GM10248 (cell line): ENCODE results near the gene SAPCD1.

Experiments
- CTCF ChIA-PET: fragments of 300-600 bp; sonication (Branson Sonifier 250); formaldehyde crosslinking; extraction: SDS; loops from one replicate; lab custom pipeline; 2021; ENCODE audit warnings: antibody characterized with exemption; lab: Yijun Ruan, JAX
- POLR2A ChIA-PET: fragments of 350-650 bp; sonication (Branson Sonifier 250); formaldehyde crosslinking; extraction: SDS; loops from one replicate; lab custom pipeline; 2020; ENCODE audit warnings: antibody characterized with exemption; lab: Yijun Ruan, JAX
- DNase-seq: peaks from one replicate; pipeline ENCODE4 v3.0.0; 2012; ENCODE audit errors: extremely low spot score
- TF ChIP-seq, protein P1 (sequence below): IDR thresholded peaks from 2 replicates; pipeline ENCODE4 v1.5.1; 2012; ENCODE audit warnings: mild to moderate bottlenecking, low read depth; ENCODE audit errors: extremely low read depth, missing control alignments, control extremely low read depth

The SAPCD1 gene

DNA sequence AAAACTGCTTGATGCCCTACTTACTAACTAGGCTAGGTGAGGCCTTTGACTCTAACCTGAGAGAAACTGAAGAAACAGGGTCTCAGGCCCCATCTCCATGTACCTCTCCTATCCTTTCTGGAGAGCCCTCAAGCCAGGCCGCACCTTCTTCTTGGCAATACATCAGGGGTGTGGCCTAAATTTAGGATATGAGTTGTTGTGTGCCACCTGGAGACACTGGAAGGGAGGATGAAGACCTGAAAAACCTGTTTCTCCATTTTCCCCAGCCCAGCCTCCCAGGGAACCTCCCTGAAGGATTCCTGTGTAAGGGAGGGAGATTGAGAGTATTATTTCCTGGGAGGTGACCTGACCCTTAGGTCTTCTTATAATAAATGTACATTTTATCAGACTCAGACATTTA, 44.2 kb upstream of the SAPCD1 start:
- no peak for DNase-seq
- CTCF ChIA-PET, result no interaction called here
- TF ChIP-seq, protein P1, sequence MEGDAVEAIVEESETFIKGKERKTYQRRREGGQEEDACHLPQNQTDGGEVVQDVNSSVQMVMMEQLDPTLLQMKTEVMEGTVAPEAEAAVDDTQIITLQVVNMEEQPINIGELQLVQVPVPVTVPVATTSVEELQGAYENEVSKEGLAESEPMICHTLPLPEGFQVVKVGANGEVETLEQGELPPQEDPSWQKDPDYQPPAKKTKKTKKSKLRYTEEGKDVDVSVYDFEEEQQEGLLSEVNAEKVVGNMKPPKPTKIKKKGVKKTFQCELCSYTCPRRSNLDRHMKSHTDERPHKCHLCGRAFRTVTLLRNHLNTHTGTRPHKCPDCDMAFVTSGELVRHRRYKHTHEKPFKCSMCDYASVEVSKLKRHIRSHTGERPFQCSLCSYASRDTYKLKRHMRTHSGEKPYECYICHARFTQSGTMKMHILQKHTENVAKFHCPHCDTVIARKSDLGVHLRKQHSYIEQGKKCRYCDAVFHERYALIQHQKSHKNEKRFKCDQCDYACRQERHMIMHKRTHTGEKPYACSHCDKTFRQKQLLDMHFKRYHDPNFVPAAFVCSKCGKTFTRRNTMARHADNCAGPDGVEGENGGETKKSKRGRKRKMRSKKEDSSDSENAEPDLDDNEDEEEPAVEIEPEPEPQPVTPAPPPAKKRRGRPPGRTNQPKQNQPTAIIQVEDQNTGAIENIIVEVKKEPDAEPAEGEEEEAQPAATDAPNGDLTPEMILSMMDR, result no peak
- POLR2A ChIA-PET, result no interaction called here

DNA sequence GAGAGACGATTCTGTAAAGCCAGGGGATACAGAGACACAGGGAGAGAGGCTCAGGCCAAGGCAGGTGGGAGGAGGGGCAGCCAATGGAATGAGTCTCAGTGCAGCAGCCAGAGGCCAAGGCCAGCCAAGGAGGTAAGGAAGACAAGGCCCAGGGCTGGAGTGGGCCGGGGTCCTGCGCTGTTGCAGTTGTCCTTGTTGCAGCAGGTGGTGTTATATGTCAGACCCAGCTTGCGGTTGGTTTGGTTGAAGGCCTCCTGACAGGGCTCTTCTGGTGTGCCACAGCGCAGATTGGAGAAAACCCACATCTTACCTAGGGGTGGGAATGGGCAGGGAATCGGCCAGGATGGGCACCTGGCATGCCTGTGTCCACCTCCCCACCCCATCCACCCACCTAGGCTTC, 43.5 kb upstream of the SAPCD1 start:
- DNase-seq, result no peak
- TF ChIP-seq, protein P1, result no peak
- ChIA-PET CTCF (no interaction called here), POLR2A (no interaction called here)

- TF ChIP-seq, protein P1, result no peak
- POLR2A ChIA-PET, result no interaction called here
- DNase-seq, result no peak
- CTCF ChIA-PET, result interaction anchor here (0.9 to 1.4 kb wide), 3 partner anchors 9 to 17 kb away, joined by 3 to 6 read pairs (median 4); partner anchors contain the start of genes ABHD16A and DDAH2
Measured at GRCh38 chr6:31720196-31720770, 42.2 kb upstream of the SAPCD1 start.

GRCh38 chr6:31721351-31722020, 41.0 kb upstream of the SAPCD1 start, which contains the start of gene LY6G6C:
TSS of gene LY6G6C (minus strand) at chr6:31721746. CDS start at chr6:31721679, 67 bp downstream.
- TF ChIP-seq, protein P1, result no peak
- DNase-seq, result no peak
- POLR2A ChIA-PET, result interaction anchor here (0.6 to 0.7 kb wide), 2 partner anchors 109 to 141 kb away, joined by 3 to 7 read pairs; partner anchors contain the start of gene NEU1
- CTCF ChIA-PET, result interaction anchor here (0.8 to 1.3 kb wide), 2 partner anchors 8 to 10 kb away, joined by 3 to 6 read pairs; partner anchors contain the start of gene DDAH2

DNA sequence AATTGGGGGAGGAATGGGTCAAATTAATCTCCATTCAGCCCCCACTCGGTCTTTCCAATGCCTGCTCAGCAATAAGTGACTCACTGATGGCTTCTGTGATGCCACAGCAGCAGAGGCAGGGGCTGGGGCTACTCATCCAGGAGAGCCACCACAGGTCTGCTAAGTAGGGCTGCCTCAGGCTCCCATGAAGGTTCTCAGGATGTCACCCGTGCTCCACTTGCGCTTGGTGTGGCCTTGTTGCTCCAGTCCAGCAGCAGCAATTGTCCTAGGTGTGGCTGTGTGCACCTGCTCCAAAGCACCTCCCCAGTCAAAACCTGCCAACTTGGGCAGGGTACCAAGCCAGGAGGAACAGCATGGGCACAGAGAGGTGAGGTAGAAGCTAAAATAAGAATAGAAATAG, 40.3 kb upstream of the SAPCD1 start:
- CTCF ChIA-PET, result interaction anchor here (0.8 to 1.5 kb wide), 2 partner anchors 10 to 14 kb away, joined by 3 to 4 read pairs; partner anchors contain the start of gene CLIC1
- POLR2A ChIA-PET, result interaction anchor here (0.7 kb wide), 1 partner anchor 141 kb away, joined by 3 read pairs; the partner anchor contains the start of gene NEU1
- DNase-seq, result no peak
- TF ChIP-seq, protein P1, result no peak

GRCh38 chr6:31723245-31723979, 39.0 kb upstream of the SAPCD1 start, which contains the start of gene MPIG6B:
TSS of gene MPIG6B (plus strand) at chr6:31723373. CDS start at chr6:31723384, 11 bp downstream.
- ChIA-PET CTCF (interaction anchor here (0.9 to 2.0 kb wide), 5 partner anchors 9 to 39 kb away, joined by 3 to 7 read pairs (median 4); partner anchors contain the start of gene CLIC1), POLR2A (interaction anchor here (0.6 kb wide), 1 partner anchor 39 kb away, joined by 5 read pairs; no protein-coding TSS in a partner anchor)
- DNase-seq, result no peak
- TF ChIP-seq, protein P1, result no peak
